Mesendoderm (in vitro differentiated cells): ENCODE measurements around the gene DSP.

Experiments used
- DNase-seq: peaks from one replicate; pipeline ENCODE4 v3.0.0; 2013
- H2AK5ac ChIP-seq: 2 replicates; pipeline ENCODE4 v1.6.1; 2013; ENCODE audit warnings: low read length, inconsistent platforms
- H2BK120ac ChIP-seq: 2 replicates; pipeline ENCODE4 v1.6.1; 2013; ENCODE audit warnings: low read depth, mild to moderate bottlenecking, low read length, moderate library complexity, mixed read lengths
- H2BK15ac ChIP-seq: replicated peaks from 2 replicates; pipeline ENCODE4 v1.6.1; 2013; ENCODE audit warnings: low read depth, mild to moderate bottlenecking, moderate library complexity
- H2BK5ac ChIP-seq: 2 replicates; pipeline ENCODE4 v1.6.1; 2013; ENCODE audit warnings: low read length, inconsistent platforms
- H3K18ac ChIP-seq: 2 replicates; pipeline ENCODE4 v1.6.1; 2013; ENCODE audit warnings: mild to moderate bottlenecking, low read length, mixed read lengths
- H3K23ac ChIP-seq: one replicate; pipeline ENCODE4 v1.6.1; 2013; ENCODE audit warnings: low read length
- H3K27ac ChIP-seq: 2 replicates; pipeline ENCODE4 v1.5.1; 2013; ENCODE audit warnings: low read depth, mild to moderate bottlenecking, inconsistent platforms, low read length, moderate library complexity
- H3K27me3 ChIP-seq: 2 replicates; pipeline ENCODE4 v1.6.1; 2013; ENCODE audit warnings: low read length, control low read depth, mild to moderate bottlenecking, inconsistent platforms; ENCODE audit not compliant: insufficient read depth, poor library complexity
- H3K36me3 ChIP-seq: 2 replicates; pipeline ENCODE4 v1.6.1; 2013; ENCODE audit warnings: low read length, inconsistent platforms; ENCODE audit not compliant: control insufficient read depth, insufficient read depth
- H3K4ac ChIP-seq: one replicate; pipeline ENCODE4 v1.6.1; 2013; ENCODE audit warnings: low read depth, mild to moderate bottlenecking, low read length, moderate library complexity
- H3K4me1 ChIP-seq: 2 replicates; pipeline ENCODE4 v1.6.1; 2013; ENCODE audit warnings: low read depth, low read length, inconsistent platforms; ENCODE audit not compliant: control insufficient read depth
- H3K4me2 ChIP-seq: 2 replicates; pipeline ENCODE4 v1.6.1; 2013; ENCODE audit warnings: low read length
- H3K4me3 ChIP-seq: 2 replicates; pipeline ENCODE4 v1.5.1; 2013; ENCODE audit warnings: mild to moderate bottlenecking, low read length
- H3K56ac ChIP-seq: one replicate; pipeline ENCODE4 v1.6.1; 2013; ENCODE audit warnings: low read length
- H3K79me1 ChIP-seq: 2 replicates; pipeline ENCODE4 v1.6.1; 2013; ENCODE audit warnings: low read length, inconsistent platforms
- H3K79me2 ChIP-seq: 2 replicates; pipeline ENCODE4 v1.6.1; 2013; ENCODE audit warnings: mild to moderate bottlenecking, low read length; ENCODE audit not compliant: control insufficient read depth, insufficient read depth
- H3K9ac ChIP-seq: 2 replicates; pipeline ENCODE4 v1.6.1; 2013; ENCODE audit warnings: low read length, inconsistent platforms
- H4K5ac ChIP-seq: one replicate; pipeline ENCODE4 v1.6.1; 2013; ENCODE audit warnings: low read length
- H4K8ac ChIP-seq: one replicate; pipeline ENCODE4 v1.6.1; 2013; ENCODE audit warnings: low read depth, mild to moderate bottlenecking, control low read depth, low read length, moderate library complexity
- WGBS: extraction: QIAGEN DNeasy Blood & Tissue Kit; methylation state at CpG from one replicate; pipeline ENCODE4 v1.1.7; 2013; ENCODE audit warnings: low lambda C conversion rate, missing lambda C conversion rate; ENCODE audit not compliant: insufficient coverage; ENCODE audit errors: extremely low coverage; 5-methylcytosine and 5-hydroxymethylcytosine counted together

DSP gene

DNA sequence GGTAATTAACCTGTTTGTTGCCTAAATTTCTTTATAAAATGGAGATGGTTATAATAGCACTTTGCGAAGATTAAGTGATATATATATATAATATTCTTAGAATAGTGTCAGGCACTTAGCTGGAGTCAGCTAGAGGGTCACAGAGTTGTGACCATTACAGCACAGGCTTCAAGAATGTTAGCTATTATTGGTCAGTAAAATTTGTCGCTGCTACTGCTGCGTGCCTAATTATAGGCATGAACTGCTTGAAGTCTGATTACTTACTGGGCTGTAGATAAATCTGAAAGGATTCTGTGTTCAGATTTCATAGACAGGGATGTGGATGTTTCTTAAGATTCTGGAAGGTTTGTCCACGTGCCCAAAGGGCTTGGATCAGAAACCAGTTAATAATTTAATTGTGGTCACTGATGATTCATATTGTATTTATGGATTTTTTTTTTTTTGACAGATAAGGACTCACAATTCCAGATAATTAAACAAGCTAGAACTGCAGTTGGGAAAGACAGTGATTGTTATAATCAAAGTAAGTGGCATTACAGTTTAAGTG is 53.2 kb downstream of the DSP start:
- Histone ChIP-seq H2AK5ac (no peak overlapping the region), H3K36me3 (peaks cover 4% of the 10 kb centered on the region), H3K56ac (no peak overlapping the region), H3K4me1 (peaks cover 5% of the 10 kb centered on the region), H3K4me3 (no peak overlapping the region), H3K4me2 (no peak overlapping the region), H2BK120ac (no peak overlapping the region), H3K27me3 (no peaks in the 10 kb centered on the region), H4K8ac (no peak overlapping the region), H3K79me2 (peaks cover 24% of the 10 kb centered on the region), H3K9ac (no peak overlapping the region), H4K5ac (no peak overlapping the region), H3K23ac (no peak overlapping the region), H3K27ac (no peak overlapping the region), H3K4ac (no peak overlapping the region), H2BK5ac (no peak overlapping the region), H3K18ac (no peak overlapping the region), H2BK15ac (no peak overlapping the region), H3K79me1 (peaks cover 15% of the 10 kb centered on the region)
- 100% methylated on average over 1 of the region's 4 CpGs for WGBS
- DNase-seq: no peak

DNA sequence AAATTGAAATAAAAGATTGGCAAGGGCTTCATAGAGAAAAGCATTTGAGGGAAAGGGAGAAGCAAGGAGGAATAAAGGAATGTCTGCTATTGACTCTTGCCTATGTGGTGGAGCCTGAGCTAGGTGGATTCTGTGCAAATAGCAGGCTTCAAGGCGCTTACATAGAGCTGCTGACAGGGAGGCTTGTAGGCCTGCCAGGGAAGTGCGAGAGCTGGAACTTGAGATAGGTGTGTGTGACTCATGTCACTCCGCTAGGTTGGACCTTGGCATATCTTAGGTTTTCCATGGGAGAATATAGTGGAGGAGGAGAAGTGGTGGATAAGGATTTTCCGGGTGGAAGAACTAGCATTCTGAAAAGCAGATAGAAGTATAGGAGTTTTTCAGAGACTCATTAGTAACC is 62.5 kb downstream of the DSP start:
- no peak overlapping the region for H3K4me2 ChIP-seq
- no peak overlapping the region for H3K27ac ChIP-seq
- no peaks in the 10 kb centered on the region for H3K79me2 ChIP-seq
- no peak overlapping the region for H3K23ac ChIP-seq
- no peak overlapping the region for H4K5ac ChIP-seq
- H3K4me3 ChIP-seq: no peak overlapping the region
- no peak overlapping the region for H4K8ac ChIP-seq
- H3K79me1 ChIP-seq: no peaks in the 10 kb centered on the region
- H2BK120ac ChIP-seq: no peak overlapping the region
- DNase-seq: no peak
- H2BK15ac ChIP-seq: no peak overlapping the region
- WGBS: no CpG with 5 or more reads among the region's 4 CpGs
- no peaks in the 10 kb centered on the region for H3K4me1 ChIP-seq
- H3K27me3 ChIP-seq: no peaks in the 10 kb centered on the region
- no peak overlapping the region for H2AK5ac ChIP-seq
- no peak overlapping the region for H3K18ac ChIP-seq
- no peak overlapping the region for H3K9ac ChIP-seq
- H3K4ac ChIP-seq: no peak overlapping the region
- no peak overlapping the region for H3K56ac ChIP-seq
- H2BK5ac ChIP-seq: no peak overlapping the region
- H3K36me3 ChIP-seq: peaks cover 2% of the 10 kb centered on the region

DNA sequence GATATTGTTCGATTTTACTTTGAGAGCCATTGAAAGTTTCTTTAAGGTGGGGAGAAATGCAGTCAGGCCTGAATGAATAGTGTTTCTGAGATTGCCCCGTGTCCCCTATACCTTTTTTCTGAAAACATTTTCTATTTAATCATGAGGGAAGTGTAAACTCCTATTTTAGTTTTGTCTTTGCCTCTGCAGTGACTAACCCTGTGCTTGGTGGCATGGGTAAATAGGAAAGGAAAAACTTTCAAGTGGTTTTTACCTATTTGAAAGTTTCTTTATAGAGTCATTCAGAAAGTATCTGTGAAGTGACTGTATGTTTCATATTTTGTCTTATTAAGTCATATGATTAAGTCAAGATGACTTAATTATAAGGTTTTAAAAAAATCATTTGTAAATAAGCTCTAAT is 63.0 kb downstream of the DSP start:
- Histone ChIP-seq H3K18ac (no peak overlapping the region), H3K27me3 (no peaks in the 10 kb centered on the region), H3K56ac (no peak overlapping the region), H3K79me2 (no peaks in the 10 kb centered on the region), H4K5ac (no peak overlapping the region), H3K4me2 (no peak overlapping the region), H3K4me3 (no peak overlapping the region), H3K4ac (no peak overlapping the region), H3K9ac (no peak overlapping the region), H4K8ac (no peak overlapping the region), H3K79me1 (no peaks in the 10 kb centered on the region), H3K4me1 (no peaks in the 10 kb centered on the region), H3K36me3 (peaks cover 2% of the 10 kb centered on the region), H3K27ac (no peak overlapping the region), H2BK120ac (no peak overlapping the region), H2BK15ac (no peak overlapping the region), H3K23ac (no peak overlapping the region), H2BK5ac (no peak overlapping the region), H2AK5ac (no peak overlapping the region)
- DNase-seq: no peak
- no CpG with 5 or more reads among the region's 2 CpGs for WGBS

DNA sequence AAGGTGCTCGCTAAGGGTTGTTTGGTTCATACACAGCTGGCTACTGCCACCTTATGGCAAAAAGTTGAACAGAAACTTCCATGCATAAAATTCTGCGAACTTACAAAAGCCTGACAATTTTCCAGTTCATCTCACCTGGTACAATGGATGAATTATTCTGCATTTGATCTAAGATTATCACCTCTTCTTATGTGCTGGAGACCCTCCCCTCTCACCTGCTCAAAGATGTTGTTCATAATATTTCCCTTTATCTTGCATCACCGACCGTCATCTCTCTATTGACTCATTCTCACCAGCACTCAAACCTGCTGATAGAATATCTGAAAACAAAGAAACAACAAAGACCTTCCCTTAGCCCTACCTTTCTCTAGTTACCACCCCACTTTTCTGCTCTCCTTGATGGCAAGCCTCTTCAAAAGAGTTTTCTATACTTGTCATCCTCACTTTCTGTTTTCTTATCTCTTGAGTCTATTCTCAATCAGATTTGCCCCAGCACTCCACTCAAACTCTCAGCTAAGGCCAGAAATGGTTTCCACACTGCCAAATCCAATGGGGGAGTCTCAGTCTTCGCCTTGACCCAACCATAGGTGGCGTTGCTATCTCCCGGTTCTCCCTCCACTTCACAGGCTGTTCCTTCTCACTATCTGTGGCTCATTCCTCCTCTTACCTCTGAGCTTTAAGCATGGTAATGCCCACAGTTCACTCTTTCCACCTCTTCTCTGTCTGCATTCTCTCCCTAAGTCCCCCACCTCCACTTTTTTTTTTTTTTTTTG is 74.3 kb downstream of the DSP start:
- no CpG with 5 or more reads among the region's 7 CpGs for WGBS

DNA sequence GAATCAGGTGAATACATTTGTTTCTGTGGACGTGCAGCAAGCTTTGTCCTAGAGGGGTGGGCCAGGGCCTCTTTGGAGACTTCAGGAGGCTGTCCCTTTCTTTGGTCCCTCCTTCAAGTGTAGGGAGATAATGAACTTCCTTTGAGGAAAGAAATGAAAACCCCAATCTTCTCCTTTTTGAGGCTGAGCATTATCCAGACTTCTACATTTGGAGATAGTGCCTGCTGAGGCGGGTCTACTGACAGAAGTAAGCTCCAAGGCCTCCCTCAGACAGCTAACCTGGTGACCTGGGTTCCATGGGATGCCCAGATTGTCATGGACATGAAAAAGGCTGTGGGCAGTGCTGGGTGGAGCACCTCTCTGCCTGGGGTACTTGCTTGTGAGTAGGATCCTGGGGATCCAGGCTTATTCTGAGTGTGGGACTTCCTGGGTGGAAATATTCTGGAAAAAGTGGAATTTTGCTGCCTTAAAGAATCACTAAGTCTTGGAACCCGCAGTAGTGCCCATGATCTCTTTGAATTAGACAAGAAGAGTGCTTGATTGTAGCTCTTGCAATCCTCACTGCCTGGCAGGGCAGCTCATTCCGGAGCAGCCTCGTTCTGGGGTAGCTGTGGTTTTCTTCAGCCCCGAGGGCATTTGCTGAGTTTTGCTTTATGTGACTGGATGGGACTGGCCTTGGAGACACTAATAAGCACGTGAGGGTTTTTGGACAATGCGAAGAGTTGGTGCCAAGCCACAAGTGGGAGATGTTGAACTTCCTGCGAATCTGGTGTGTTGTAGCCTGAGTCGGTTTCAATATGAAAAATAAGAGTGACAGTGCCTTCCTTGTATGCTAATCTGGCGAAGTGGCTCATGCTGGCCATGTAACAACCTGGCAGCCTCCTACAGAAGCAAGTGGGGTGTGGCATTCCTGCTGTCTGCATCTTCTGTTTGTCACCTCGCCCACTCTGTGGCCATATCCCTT is 76.6 kb downstream of the DSP start:
- Histone ChIP-seq H3K79me1 (no peaks in the 10 kb centered on the region), H3K79me2 (no peaks in the 10 kb centered on the region), H2BK15ac (no peak overlapping the region), H4K8ac (no peak overlapping the region), H2BK5ac (no peak overlapping the region), H3K4me1 (no peaks in the 10 kb centered on the region), H3K27me3 (no peaks in the 10 kb centered on the region), H3K4me3 (no peak overlapping the region), H4K5ac (no peak overlapping the region), H3K9ac (no peak overlapping the region), H3K36me3 (no peaks in the 10 kb centered on the region), H3K23ac (no peak overlapping the region), H3K18ac (no peak overlapping the region), H3K4me2 (no peak overlapping the region), H2AK5ac (no peak overlapping the region), H3K4ac (no peak overlapping the region), H3K27ac (no peak overlapping the region), H2BK120ac (no peak overlapping the region), H3K56ac (no peak overlapping the region)
- peak; percentile 10 for DNase-seq
- whole genome bisulfite sequencing: no CpG with 5 or more reads among the region's 12 CpGs

More for the DNA sequence above, 74.3 kb downstream of the DSP start:
- no peak overlapping the region for H3K4ac ChIP-seq
- H4K5ac ChIP-seq: no peak overlapping the region
- no peaks in the 10 kb centered on the region for H3K4me1 ChIP-seq
- H2AK5ac ChIP-seq: no peak overlapping the region
- peak; percentile 71 for DNase-seq
- no peak overlapping the region for H3K4me2 ChIP-seq
- H2BK5ac ChIP-seq: no peak overlapping the region
- no peak overlapping the region for H4K8ac ChIP-seq
- H3K4me3 ChIP-seq: no peak overlapping the region
- H3K36me3 ChIP-seq: no peaks in the 10 kb centered on the region
- no peak overlapping the region for H3K56ac ChIP-seq
- H3K79me2 ChIP-seq: no peaks in the 10 kb centered on the region
- H3K79me1 ChIP-seq: no peaks in the 10 kb centered on the region
- no peak overlapping the region for H3K9ac ChIP-seq
- H2BK15ac ChIP-seq: no peak overlapping the region
- H3K18ac ChIP-seq: no peak overlapping the region
- H3K27me3 ChIP-seq: no peaks in the 10 kb centered on the region
- no peak overlapping the region for H3K23ac ChIP-seq
- no peak overlapping the region for H2BK120ac ChIP-seq
- H3K27ac ChIP-seq: no peak overlapping the region
